SKM-1 (cell line): ENCODE results near the gene PPIL6.

Experiments
- DNase-seq: peaks from one replicate; lab custom pipeline; 2025; ENCODE audit not compliant: unreplicated experiment; lab: John Stamatoyannopoulos, UW

The PPIL6 gene

DNA sequence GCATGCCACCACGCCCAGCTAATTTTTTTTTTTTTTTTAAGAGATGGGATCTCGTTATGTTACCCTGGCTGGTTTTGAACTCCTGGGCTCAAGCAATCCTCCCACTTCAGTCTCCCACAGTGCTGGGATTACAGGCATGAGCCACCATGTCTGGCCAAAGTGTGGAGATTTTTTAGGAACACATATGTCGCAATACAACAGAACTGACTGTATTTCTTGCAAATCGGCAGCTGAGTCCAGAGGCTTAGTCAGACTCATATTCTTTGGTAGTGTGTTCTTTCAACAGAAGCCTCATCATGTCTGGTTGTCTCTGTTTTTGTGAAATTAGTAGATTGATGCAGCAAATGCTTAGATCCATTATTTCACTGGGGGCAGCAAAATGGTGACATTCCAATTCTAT, 34.2 kb downstream of the PPIL6 start:
- no peak for DNase-seq

DNA sequence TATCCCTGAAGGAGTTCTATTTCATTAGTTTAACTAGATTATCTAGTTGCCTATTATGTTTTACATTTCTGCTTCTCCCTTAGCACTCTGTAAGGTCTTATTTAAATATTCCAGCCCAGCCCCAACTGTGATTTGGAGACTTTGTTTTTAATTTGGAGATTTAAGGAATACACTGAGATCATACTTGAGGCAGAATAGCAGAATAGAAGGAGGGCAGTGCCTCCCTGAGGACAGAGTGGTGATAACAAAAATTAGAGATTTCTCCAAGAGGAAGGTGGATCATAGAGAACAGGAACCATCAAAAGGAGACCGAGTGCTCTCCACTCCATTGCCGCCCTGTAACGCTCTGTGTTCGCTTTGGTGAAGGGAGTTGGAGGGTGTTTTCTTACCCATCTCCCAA, 43.4 kb downstream of the PPIL6 start:
- DNase-seq = peak; percentile 25

DNA sequence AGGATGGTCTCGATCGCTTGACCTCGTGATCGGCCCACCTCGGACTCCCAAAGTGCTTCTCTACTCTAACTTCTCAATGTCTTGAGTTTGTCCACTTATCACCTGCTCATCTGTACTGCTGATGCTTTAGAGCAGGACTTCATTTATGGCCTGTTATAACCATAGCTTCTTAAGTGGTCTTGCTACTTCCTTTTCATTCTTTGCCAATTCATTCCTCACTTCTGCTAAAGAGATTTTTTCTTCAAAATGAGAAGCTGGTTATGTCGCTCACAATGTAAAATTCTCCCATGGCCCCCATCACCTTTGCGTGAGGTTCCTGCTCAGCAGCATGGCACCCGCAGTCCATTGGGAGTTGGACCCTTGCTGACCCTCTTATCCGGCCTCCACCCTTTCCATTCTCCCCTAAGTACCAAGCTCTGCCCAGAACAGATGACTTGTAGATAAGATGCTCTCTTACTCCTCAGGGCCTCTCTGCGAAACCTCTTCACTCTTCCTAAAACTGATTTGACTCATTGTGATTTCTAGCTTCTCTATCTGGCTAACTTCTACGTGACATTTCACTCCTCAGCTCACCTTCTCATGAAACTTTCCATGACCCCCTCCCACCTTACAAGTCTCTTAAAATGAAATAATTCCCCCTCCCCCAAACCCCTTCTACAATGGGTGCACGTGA, 44.2 kb downstream of the PPIL6 start:
- no peak for DNase-seq

DNA sequence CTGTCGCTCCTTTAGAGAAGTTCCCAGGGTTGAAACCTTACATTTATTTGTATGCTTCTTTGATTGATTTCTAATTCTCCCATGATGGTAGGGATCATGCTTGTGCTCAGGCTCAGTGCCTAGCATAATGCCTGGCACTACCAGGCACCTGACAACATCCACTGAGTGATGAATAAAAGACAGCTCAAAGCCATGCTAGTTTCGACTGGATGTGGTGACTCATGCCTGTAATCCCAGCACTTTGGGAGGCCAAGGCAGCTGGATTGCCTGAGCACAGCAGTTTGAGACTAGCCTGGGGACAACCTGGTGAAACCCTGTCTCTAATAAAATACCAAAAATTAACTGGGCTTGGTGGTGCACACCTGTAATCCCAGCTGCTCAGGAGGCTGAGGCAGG, 46.5 kb downstream of the PPIL6 start:
- no peak for DNase-seq

DNA sequence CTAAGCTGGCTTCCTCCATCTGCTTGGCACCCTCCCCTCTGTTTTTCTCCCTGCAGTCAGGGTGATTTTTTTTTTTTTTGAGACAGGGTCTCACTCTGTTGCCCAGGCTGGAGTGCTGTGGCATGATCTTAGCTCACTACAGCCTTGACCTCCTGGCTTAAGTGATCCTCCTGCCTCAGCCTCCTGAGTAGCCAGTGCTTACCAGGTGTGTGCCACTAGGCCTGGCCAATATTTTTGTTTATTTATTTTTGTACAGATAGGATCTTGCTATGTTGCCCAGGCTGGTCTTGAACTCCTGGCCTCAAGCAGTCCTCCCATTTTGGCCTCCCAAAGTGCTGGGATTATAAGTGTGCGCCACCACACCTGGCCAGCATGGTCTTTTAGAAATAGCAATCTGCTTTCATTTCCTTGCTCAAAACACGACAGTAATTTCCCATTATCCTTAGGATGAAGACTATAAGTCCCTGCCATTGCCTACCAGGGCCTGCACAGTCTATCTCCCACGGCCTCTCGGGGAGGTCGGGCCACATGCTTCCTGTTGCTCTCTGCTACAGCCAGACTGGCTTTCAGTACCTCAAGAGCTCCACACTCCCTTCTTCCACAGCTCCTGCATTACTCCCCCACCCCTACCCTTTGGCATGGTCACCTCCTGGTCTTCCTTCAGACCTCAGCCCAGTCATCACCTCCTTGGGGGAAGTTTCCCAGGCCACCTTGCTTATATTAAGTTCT, 47.1 kb downstream of the PPIL6 start:
- DNase-seq = no peak

DNA sequence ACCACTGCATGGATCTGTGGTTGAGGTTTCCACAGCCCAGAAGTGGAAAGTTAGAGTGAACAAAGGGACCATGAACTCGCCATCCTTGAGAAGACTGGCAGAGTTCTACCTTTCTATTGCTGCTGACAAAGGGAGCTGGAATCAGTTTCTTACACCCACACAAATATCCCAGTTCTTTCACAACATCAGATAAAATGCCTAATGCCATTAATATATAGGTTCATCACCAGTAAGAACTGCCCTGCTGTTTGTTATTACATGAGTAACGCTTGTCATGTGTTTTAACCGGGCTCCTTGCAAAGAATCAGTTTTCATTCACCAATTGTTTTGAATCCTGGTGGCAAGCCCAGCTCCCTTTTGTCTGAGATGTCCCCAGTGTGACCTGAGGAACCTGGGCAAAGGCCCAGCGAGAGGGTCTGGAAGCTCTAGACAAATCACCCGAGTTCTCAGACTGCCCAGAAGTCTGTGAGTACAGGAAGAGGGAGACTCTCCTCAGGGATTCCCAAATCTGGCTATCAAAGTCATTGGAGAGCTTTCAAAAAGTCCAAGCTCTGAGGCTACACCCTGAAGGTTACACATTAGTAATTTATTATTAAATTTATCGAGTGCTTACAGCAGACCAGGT, 50.7 kb downstream of the PPIL6 start:
- DNase-seq = no peak

DNA sequence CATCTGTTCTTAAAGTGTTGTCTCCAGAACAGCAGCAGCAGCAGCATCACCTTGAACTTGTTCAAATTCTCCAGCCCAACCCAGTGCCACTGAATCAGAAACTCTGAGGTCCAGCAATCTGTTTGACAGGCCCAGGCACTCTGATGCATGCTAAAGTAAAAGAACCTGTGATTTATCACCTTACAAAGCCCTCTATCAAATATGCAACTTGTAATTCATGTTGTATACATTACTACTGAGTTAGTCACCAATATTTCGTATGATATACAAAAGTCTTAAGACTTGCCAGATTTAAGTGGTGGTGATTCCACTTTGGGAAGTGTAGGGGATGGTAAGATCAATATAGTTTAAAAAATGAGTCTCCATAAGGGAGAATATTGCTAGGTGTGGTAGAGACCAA, 52.2 kb downstream of the PPIL6 start:
- DNase-seq = no peak

DNA sequence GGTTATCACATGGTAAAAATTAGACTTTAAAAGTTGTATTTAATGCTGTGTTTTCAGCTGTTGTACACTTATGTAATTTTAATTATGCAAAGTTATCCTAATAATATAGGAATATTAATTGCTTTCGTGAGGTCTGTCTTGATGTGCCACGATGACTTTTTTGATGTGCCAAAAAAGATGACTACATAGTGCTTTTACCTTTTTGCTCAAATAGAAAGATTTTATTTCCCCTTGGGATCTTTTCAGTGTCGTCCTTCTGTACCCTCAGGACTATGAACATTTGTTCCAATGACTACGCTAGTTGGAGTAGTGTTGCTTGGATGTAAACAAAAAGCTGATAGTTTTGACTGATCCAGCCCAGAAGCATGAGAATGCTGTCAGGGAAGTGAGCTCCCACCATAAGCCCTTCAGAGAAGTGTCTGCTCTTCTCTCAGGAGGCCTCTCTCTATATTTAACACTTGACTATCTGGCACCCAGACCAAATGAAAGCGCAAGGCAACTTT, 56.9 kb downstream of the PPIL6 start:
- peak; percentile 66 for DNase-seq

DNA sequence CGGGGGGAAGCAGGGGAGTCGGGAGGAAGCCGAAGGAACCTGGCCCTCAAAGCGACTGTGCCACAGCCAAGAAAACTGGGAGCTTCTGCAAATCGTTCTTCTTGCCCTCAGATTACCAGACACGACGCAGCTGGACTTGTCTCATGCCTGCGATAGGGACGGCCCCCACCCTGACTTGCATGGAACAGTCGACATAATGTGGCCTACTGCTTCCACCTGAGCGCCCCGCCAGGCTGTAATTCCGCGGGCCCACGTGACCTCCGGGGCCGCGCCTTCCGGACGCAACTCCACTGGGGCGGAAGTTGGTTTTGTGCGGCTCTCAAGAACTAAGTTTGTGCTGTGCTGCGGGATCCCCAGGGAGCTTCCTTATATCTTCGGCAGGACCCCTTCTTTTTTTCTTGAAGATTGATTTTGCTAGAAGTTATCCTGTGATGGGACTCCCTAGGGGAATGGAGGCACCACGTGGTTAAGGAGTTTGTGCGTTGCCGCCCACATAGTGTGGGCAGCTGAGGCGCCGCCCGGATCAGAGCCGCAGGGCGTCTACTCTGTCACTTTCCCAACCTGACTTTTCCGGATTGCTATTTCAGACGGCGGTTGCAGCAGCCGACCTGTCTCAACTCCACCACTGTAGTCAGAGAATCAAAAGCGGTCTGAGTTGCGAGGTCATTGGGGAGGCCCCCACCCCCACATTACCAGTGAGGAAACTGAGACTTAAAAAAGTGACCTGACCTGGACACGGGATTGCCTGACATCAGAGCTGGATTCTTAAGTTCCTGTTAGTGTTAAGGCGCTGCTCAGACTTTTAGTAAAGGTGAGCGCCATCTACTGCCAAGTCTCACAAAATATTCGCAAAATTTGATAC, 57.6 kb downstream of the PPIL6 start:
- peak; percentile 96 for DNase-seq

DNA sequence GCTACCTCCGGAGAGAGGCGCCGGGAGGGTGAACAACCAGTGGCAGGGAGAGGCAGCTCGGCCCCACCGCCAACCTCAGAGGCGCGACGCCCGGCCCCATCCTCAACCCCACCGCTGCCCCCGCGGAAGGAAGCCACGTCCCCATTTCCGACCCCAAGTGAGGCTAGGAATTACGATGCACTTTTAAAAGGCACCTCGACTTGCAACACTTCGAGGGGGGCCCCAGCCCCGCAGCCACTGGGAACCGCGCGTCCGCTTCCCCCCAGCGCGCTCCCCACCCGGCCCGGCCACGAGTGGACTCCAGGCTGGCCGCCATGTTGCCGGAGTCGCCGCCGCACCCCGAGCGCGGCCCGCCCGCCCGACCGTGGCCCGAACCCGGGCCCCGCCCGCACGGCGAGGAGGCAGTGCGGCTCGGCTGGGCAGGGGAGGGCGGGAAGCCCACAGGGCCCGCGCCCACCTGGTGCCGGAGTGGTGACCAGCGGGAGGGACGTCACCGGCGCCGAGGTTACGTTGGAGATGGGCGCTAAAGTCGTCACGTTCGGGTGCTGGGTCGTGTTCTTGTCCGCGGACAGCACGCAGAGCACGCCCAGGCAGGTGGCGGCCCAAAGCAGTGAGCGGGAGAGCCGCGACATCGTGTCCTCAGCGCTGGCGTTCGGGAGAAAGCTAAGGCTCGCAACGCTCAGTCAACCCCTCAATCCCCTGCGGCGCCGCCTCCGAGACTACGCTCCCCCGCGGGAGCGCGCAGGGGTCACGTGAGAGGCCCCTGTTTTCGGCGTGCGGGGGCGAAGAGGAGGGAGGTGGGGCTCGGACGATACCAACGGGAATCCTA, 58.5 kb downstream of the PPIL6 start, which contains the start of gene CD164:
TSS of gene CD164 (minus strand) at position 721 of the 829 bp plus-strand sequence. CDS start at position 632, 89 bp downstream.
- peak; percentile 91 for DNase-seq

DNA sequence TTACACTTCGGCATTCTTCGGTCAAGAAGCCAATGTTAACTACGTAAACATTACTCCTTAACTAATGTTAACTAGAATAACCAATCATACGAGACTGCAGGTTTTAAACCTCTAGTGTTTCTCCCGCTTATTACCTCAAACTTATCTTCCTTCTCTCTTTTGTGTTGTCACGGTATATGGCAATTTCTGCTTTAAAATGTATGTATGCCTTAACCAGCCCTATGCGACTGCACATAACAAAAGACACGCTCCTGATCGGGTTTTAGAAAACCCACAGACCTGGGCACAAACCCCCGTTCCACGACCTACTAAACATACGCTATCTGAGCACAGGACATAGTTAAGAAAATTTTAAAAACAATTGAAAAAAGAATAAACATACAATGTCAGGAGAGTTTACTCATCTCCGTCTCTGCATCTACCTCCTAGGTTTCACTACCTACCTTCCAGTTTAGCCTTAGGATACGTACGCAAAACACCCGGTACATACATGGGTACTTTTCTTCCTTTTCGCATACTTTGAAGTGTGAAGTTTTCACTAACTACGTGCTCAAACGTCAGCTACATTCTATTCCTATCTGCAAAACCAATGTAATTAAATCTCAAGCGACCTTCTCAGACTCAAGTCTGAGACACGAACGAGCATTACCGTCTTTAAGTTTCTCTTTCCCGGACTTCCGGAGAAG, 59.2 kb downstream of the PPIL6 start:
- no peak for DNase-seq

DNA sequence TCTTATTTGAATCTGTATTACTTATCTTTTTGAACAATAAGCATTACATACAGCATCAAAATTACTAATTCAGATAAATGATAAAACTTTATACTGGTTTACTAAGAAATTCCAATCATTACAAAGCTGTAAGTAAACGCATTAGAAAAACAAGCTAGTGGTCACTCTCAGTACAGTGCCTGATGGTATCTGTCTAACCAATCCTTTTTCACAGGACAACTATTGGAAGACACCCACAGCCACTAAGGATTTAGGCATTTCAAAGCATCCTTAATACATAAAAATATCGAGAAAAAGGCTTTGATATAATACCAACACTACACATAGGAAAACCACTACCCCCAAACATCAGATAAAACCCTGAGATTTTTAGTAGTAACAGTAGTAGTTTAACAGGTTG, 60.7 kb downstream of the PPIL6 start:
- DNase-seq = no peak

DNA sequence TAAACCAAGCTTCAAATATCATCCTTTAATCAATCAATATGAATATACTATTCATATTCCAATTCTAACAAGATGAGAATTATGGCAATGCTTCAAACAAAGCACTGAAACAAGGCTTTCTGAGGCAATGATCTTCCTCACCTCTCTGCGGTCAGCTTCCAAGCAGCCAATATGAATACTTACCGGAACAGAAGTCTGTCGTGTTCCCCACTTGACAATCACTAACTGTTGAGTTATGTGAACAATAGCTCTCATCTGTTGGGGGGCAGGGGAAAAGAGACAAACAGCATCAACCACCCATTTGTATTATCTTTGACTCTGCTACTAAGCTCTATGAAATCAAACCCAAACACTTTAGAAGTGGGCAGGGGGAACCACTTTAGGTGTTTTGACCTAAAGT, 62.7 kb downstream of the PPIL6 start:
- DNase-seq = no peak

DNA sequence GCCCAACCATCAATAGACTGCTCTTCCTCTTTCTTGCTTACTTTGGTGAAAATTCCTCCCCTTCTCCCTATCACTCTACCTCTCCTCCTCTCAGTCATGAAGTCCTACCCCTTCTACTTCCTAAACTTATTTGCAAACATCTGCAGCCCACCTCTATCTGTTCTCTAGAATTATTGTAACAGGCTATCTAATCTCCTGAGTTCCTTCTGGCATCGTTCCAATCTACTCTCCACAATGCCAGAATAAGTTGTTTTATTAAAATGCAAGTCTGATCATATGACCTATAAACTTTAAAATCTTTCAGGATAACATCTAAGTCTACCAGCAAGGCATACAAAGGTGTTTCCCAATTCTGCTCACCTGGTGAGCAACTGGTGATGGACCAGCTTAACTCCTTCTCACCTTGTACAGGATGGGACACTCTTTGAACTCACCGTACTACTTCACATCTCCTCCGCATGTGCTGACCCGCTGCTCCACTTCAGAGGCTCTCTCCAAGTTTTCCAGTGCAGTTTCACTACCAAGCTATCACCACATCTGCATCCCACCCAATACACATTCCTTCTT, 66.0 kb downstream of the PPIL6 start:
- DNase-seq = no peak

DNA sequence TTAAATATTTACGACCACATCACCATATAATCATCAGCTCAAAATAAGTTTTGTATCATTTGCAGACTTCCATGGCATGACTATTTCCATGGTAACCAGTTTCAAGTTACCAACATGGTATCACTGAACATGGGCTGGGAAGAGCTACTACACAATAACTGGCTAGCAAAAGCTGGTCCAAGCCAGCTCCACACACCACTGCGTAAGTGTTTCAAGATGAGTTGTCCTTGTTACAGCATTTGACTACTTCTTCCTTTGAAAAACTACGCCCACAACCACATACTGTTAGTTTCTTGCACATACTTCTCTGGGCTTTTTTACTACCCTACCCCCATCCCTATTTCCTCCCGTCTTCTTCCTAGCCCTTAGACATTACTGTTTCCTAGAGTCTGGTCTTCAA, 66.7 kb downstream of the PPIL6 start:
- DNase-seq = no peak

DNA sequence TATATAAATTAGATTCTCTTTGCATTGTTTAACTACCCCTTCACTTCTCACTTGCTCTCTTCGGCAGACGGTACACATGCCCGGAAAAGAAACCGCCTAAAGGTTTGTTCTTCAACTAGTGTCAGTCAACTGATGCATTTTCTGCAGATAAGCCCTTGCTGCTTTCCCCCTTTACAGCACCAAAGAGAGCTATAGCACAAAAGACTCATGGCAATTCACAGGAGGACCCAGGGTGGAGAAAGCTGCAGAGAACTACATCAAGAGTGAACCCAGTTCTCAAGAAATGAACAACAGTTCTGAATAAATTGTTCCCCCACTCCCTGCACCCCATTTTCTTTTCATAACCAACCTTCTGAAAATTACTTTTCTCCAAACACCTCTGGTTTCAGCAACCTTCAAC, 67.1 kb downstream of the PPIL6 start:
- no peak for DNase-seq

DNA sequence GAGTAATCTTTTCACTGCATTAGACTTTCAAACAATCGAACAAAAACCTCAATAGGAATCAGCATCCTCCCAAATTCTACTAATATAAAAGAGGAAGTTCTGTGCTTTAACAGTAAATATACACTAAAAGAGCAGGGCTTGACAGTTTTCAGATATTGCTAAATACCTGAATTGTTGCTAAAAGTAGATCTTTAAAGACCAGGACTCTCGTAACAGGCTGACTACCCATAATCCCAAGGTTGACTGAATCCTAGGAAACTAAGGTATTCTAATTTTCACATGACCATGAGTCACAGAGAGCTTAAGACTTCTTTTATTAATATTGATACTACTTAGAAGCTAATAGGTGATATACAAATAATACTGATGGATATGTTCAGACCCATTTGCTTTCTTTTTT, 68.3 kb downstream of the PPIL6 start:
- no peak for DNase-seq

DNA sequence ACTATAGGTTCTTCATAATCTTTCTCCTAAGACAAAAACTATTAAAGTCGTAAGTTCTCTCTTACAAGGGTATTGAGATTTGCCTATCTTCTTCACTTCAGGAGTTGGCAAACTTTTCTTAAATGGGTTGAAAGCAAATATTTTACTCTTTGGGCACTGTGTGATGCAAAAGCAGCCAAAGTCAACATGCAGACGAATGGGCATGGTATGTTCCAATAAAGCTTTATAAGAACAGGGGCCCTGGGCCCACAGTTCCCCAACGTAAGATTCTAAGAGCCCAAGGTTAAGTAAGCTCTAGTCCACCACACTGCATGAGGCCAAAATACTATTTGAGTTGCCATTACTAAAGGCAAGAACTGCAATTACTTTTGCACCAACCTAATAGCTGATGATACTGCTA, 69.6 kb downstream of the PPIL6 start:
- no peak for DNase-seq

DNA sequence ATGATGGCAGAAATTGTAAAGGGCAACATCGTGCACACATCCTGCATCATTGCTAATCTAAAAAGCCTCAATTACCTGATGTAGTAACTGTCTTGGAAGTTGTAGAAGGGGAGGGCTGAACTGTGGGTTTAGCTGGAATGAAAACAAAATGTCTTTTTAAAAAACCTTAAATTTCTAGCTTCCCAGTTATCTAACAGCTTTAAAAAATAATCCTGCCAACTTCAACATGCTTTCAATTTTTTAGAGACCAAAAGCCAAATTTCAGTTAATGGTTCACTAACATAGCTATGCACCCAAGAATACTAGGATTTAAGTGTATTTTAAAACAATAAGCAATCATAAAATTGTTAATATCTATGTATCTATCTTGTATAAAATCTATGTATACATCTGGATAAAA, 70.1 kb downstream of the PPIL6 start:
- no peak for DNase-seq
